ENCODE measurements around the gene XRCC1.

GRCh38 chr19:43532571-43532961, 42.8 kb downstream of the XRCC1 start:
- no peak for TF ChIP-seq REST (IDR thresholded peaks at IDR 0.05; ENCODE audit: insufficient read depth in 1 of 2, low read depth in 2 of 2, low read length in 1 of 2)
- TF ChIP-seq POLR2AphosphoS5 (IDR thresholded peaks at IDR 0.05; ENCODE audit: low read depth, low read length), result no peak
- no peak for TF ChIP-seq CTCF (IDR thresholded peaks at IDR 0.05)
